ENCODE results near the gene CCDC142.
"Not testable (repeated sequence)": the region's sequence is repeated elsewhere in the genome, so short reads cannot be mapped to it uniquely, and the experiment has no call there.

Gene CCDC142

DNA sequence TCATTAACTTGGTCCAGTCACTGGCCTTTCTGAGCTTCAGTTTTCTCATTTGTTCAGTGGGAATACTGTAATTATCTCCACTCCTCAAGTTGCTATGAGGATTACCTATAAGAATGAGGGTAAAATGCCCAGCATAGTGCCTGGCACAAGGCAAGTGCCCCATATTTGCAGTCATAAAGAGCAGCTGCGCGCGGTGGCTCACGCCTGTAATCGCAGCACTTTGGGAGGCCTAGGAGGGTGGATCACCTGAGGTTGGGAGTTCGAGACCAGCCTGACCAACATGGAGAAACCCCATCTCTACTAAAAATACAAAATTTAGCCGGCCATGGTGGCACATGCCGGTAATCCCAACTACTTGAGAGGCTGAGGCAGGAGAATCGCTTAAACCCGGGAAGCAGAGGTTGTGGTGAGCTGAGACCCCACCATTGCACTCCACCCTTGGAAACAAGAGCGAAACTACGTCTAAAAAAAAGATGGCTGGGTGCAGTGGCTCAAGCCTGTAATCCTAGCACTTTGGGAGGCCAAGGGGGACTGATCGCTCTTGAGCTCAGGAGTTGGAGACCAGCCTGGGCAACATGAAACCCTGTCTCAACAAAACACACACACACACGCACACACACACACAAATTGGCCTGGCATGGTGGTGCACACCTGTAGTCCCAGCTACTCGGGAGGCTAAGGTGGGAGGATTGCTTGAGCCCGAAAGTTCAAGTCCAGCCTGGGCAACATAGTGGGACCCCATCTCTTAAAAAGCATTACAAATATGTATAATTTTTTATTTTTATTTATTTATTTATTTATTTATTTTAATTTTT, 40.1 kb downstream of the CCDC142 start:
- not testable (repeated sequence) for DNase-seq (ENCODE audit: low read depth)

DNA sequence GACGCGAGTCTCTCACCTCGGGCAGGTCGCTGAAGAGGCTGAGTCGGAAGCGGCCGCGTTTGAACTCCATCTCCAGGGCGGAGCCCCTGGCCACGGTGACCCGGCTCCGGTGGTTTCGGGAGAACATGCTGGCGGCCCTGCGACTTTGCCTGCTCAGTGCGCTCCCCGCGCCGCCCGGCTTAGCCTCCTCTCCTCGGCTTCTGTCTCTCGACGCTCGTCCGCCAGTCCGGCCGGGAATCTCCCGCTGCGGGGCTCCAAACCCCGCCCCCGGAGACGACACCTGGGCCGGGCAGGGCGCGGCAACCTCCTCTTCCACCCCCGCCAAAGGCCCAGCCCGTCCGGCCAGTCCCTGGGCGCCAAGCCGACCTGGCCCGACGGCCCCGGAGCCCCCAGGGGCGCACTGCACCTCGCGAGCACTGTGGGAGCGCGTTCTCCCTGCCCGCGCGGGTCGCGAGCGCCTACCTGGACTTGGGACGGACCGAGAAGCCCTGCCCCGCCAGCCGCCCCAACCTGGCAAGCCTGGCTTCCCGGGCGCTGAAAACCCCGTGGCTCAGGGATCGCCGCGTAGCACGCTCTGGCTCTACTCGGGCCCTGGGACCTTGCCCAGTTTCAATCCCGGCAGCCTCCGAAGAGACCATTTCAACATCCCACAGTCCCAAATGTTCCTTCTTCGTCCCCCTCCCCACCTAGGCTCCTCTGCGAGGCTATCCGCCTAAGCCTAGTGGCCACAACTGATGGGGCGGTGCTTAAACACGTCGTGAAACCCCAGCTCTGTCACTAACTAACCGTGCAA, 40.9 kb downstream of the CCDC142 start, which contains the start of gene RTKN:
Gene RTKN (minus strand): TSS at position 248 of the 793 bp plus-strand sequence. CDS start 121 bp downstream, at position 127.
- DNase-seq (ENCODE audit: low read depth) = no peak

DNA sequence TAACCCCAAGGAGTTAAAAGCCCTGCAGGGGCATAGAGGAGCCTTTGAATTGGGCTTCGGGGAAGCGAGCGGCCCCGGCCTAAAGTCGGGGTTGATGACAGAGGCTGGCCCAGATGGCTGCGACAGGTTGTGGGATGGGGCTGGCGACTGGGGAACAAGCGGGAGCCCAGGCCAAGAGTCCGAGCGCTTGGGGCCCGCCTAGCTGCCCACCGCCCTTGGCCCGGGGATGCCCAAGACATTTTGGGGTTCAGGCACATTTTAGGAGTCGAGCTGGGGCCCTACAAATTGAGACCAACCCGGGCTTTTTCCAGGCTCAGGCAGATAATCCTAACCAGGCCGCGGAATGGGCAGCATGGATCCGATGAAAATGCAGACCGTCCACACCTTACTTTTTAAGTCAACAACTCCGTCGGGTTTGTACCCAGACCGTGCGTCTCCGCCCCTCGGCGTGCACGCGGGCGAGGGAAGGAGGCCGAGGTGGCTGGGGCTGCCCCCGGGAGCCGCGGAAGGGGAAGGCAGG, 41.6 kb downstream of the CCDC142 start:
- no peak for DNase-seq (ENCODE audit: low read depth)

DNA sequence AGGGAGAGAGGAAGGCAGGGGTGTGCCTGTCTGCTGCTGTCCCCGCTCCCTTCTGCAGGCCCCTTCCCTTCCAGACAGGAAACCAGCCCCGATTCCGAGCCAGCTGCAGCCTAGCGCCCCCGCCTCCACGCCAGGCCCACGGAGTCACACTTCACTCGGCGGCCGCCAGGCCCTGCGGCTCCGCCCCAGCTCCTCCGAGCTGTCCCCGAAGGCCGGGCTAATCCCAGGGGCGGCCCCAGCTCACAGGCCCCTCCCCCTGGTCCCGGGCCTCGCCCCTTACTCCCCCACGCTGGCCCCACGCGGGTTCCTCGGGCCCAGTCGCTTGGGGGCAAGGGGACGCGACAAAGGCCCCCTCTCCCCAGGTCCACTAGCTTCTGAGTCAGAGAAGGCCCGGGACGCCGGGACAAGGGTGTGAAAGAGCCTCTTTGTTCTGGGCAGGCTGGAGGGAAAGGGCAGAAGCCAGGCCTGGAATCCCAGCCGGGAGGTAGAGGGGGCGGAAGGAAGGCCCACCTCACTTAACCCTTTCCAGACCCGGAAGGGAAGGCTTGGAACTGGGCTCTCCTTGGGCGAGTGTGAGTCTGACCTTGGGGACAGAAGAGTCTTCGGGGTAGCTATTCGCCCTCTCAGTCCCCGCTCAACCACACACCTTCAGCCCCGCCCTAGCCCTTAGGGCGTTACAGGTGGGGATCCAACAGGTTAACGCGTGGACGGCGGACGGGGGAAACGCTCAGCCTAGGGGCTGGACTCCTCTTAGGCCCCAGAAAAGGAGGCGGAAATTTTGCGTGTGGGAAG, 42.2 kb downstream of the CCDC142 start:
- no peak for DNase-seq (ENCODE audit: low read depth)

DNA sequence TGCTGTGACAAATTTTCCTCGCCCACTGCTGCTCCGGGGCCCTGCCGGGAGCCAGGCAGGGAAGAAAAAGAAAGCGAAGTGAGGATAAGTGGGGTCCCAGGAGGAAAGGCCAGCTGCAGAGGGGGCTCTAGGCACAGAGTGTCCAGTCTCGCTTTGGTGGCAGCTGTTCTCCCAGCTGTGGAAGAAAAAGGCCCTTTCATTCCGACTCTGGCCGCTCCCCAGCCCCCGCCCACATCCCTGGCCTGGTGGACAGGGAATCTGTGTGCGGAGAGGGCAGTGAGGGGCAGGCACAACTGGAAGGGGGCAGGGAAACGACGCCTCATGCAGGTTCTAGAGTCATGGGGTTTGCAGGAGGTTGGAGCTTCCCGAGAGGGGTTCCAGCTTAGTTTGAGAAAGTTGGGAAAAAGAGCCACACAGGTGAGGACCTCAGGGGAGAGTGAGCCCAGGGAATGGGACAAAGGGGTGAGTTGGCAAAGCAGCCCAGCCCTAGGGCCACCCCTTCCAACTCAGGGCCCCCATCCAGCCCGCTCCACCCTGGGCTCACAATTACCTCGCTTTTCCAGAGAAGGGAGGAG, 42.9 kb downstream of the CCDC142 start:
- DNase-seq (ENCODE audit: low read depth) = no peak

DNA sequence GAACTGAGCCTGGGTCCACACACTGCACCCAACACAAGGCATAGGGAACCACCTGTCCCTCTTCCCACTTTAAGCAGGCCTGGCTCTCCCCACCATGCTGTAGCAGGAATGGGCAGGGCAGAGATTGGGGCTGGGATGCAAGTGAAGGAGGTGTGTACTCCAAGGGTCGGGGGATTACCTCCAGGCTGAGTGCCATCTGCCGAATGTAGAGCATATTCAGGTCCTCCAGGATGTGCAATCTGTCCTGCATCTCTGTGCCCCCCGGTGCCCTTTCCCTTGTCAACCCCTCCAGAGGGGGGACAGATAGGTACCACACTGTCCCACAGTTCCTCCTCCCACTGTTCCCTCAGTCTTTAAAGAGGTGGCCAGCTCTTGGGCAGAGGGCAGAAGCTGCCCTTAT, 43.4 kb downstream of the CCDC142 start:
- DNase-seq (ENCODE audit: low read depth) = no peak

DNA sequence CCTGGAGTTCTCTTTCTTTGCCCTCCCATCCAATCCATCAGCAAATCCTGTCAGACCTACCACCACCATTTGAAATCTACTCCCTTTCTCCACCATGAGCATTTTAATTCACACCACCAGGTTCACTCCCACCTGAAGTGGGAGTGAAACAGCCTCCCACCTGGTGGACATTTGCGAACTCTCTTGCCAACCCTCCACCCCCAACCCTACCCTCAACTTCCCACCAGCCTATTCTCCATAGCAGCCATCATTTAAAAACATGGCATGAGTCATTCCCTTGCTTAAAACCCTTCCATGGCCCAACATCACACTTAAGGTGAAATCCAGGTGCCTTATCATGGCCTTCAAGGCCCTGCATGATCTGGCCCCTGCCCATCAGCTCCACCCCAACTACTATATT, 44.5 kb downstream of the CCDC142 start:
- no peak for DNase-seq (ENCODE audit: low read depth)

DNA sequence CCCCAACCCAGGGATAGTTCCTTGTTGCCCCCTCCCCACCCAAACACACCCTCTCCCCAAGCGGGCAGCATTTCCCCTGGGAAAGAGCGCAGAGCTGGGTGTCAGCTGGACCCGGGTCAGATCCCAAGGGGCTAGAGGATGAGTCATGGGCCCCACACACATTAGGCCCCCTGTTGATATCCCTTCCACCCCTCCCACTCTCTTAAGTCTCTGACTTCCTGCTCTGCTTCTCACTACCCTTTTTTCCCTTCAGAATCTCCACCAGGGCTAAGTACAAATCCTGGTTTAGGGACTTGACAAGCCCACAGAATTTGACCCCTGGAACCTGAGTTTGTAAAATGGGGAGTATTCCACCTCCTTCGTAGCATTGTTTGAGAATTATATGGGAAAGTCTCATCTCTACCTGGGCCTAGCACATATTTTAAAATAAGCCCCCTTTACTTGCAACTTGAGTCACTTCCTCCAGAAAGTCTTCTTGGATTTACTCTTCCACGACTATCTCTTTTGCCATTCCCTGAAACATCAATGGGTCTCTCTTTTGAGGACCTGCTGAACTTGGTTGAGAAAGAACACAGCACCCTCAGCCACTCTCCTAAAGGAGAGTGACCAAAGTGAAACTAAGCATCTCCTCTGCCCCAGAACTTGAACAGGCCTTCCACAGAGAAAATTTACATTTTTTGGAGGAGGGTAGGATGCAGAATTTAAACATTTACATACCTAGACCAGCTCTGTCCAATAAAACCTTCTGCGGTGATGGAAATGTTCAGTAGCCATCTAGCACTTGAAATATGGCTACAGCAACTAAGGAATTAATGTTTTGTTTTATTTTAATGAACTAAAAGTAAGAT, 45.7 kb downstream of the CCDC142 start:
- DNase-seq (ENCODE audit: low read depth) = no peak

DNA sequence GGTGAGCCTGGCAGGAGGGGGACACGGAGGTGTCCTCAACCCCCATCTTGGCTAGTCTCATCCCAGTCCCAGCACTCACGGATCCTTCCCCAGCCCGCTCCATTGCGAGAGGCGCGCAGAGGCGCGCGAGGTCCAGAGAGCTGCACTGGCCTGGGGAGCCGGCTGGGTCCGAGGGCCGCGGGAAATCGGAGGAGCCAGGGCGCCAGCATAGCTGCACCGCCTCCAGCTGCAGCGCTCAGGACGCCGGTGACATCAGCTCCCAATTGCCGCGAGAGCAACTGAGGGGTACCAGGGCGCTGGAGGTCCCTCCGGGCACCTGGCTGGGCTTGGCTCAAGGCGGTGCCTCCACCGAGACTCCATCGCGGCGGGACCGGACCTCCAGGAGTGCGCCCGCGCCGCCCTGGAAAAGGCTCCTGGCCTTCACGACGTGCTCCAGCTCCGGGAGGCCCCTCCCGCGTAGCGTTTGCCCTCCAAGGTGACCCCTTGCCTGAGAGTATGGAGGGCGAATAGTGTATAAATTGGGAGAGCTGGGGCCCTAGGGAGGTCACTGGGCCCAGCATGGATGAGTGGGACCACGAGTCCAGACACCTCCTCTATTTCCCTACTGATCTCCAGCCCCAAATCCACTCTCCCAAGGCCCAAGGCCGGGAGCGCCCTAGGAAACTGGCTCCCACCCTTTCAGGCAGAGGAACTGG, 46.5 kb downstream of the CCDC142 start:
- no peak for DNase-seq (ENCODE audit: low read depth)

DNA sequence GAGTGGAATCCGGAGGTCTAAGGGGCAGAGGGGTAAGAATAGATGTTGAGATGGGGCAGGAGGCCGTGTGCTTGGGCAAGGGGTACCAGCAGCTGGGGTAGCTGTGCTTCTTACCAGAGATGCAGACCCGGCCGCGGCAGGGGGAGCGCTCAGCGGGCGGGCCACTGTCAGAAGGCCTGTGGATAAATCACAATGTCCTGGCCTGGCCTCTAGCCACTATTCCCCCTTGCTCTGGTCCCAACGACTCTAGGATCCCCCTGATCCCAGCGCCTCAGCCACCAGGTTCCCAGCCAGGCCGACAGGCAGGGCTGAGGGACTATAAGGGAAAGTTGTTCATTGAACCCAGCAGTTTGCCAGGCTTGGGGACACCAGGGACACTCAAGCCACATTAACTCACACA, 52.3 kb downstream of the CCDC142 start:
- no peak for DNase-seq (ENCODE audit: low read depth)

DNA sequence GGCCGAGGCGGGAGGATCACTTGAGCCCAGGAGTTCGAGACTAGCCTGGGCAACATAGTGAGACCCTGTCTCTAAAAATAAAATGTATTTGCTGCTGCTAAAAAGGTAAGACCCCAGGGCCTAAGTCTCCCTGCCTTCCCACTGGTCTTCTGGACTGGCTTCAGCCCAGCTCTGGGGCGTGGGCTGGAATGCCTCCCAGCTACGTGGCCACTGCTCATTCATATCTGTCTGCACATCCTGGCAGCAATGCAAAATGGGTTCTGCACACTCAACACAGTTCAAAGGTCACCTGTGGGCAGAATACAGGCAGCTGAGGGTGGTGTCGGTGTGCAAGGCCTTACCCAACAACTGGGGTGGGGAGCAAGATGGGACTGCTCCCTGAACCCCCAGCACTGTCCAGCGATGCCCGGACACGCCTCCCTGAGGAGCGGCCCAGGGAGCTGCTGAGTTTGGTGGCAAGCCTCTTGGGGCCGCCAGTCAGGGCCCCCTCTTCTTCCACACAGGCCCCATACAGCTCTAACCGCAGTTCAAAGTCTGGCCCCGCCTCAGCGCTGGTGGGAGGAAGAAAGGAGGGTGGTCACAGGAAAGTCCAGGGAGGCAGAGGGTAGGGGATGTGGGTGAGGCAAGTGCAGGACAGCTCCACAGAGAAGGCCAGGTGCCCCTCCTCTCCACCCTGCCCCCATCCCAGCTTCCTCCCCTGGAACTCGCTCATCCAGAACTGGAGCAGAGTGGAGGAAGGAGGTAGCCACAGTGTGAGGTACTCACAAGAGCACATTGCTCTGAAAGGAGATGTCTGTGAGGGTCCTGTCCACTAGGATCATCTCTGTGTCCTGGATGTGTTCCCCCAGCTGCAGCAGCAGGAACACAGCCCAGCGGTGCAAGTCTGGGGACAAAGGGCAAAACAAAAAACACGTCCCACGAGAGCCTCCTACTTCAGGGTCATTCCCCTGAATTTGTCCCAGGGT, 53.0 kb downstream of the CCDC142 start:
- DNase-seq (ENCODE audit: low read depth) = no peak

DNA sequence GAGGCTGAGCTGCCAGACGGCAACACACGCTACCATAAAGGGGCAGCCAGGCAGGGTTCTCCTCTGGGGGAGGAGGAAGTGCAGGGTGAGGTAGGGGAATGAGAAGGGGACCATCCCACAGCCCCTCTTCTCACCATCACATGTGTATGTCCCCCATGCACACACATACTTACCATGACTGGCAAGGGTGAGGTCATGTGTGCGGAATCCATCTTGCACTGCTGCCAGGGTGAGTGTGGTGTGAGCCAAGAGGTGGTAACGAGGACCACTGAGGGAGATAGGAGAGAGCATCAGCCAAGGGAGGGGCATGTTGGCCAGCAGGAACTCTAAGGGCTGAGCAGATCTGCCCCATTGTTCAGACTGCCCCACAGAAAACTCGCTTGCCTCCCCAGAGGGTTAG, 54.1 kb downstream of the CCDC142 start:
- DNase-seq (ENCODE audit: low read depth) = no peak

DNA sequence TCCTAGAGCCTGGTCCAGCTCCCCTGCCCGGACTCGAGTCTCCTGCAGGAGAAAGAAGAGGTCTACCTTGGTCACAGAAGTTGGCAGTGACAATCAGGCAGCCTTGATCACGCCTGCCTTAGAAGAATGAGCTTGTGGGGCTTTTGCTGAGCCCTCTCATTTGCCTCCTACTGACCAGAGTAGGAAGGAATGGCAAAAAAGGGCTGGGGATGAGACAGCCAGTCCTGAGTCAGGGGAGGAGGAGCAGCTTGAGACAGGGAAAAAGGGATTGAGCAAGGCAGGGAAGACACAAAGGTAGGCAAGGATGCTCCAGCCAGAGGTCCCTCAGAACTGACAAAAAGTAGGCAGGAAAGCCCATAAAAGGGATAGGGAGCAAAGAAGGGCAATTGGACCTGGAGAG, 55.2 kb downstream of the CCDC142 start:
- no peak for DNase-seq (ENCODE audit: low read depth)

DNA sequence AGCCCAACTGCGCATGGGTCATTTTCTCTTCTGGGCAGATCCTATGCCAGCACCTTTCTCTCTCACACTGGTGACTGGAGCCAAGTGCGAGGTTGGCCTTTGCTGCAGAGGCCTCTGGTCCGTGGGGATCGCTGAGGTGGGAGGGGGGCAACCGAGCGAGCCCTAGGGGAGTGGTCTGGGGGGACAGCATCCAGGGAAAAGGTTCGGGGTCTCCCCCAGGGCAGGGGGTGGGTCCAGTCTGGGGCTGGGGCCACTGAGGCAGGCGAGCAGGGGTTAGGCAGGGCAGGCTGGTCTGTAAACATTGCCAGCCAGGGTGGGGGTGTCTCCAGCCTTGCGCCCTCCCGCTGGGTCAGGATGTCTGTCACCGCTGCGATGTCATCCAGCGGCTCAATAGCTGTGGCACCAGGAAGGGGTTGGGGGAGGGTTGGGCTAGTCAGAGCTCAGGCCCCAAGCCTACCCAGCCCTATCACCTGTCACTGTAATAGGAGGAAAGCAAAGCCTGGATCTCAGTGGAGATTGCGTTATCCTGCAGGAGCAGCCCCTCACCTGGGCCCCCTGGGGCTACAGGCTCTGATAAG, 56.5 kb downstream of the CCDC142 start:
- no peak for DNase-seq (ENCODE audit: low read depth)

DNA sequence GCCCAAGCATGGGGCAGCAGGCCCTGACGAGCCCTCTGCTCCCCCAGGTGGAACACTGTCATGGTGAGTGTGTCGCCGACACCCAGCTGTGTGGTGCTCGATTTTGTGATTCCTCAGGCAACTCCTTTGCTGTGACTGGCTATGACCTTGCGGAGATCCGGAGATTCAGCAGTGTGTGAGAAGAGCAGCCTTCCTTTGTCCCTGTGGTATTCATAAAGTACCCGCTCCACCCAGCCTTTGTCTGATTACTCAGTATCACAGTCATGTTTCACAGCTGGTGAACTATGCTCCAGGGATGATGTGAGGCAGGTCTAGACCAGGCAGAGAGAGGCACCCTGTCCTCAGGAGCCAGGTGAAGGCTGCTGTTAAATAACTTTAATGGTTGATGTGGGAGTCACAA, 57.3 kb downstream of the CCDC142 start:
- DNase-seq (ENCODE audit: low read depth) = no peak

DNA sequence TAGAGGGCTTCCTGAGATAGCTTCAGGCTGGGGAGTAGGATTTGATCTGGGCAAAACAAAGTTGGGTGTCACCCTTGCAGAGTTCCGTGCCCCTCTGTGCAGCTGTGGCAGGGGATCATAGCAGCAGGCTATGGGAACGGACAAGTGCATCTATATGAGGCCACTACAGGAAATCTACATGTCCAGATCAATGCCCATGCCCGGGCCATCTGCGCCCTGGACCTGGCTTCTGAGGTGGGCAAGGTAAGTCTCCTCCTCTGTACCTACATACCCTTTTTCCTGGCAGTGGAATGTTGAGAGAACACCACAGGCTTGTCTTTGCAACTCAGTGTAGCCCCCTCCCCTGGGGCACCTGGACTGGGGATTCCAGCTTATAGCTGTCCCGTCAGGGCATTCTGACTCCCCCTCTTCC, 57.8 kb downstream of the CCDC142 start:
- DNase-seq (ENCODE audit: low read depth) = no peak

DNA sequence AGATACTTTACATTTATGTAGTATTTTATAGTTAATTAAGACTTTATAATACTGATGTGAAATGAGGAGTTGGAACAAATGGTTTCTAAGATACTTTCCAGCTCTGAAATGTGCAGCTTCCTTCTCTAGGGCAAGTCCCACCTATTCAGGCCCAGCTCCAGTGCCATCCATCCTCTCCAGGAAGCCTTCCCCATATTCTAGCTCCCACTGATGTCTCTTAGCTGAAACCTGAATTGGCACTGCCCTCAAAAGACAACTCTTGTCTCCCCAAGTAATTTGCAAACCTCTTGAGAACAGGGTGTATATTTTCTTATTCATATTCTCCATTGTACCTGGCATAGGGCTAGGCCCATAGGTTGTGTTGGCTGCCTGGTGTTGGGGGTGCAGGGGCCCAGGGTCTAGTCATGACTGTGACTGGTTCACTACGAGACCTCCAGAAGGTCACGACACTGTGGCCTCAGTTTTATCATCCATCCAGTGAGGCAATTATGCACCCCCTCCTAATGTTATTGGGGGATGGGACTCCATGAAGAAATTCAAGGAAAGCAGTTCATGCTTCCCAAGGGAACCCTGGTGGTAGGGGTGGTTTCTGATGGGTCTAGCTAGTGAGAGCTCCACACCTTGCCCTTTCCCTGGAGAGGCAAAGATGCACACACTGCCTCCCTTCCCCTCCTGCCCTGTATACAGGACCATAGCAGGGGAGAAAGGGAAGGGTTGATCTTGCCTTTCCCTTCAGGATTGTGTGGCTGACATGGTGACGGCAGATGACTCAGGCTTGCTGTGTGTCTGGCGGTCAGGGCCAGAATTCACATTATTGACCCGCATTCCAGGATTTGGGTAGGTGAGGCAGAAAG, 58.4 kb downstream of the CCDC142 start:
- no peak for DNase-seq (ENCODE audit: low read depth)
